Neural cell (in vitro differentiated cells): ENCODE results near the gene ABCA2. TPM values are rescaled to one million over a fixed set of nuclear protein-coding genes. Genes with fewer than 3 reads are reported as not detected.

Source experiments
- H2AFZ ChIP-seq: fragments of 200-600, 300-800 bp; sonication (generic), shearing (Covaris generic); 2 replicates; pipeline ENCODE4 v1.6.0; 2014; ENCODE audit warnings: low read depth, mild to moderate bottlenecking, antibody characterized with exemption, low read length, moderate library complexity
- H3F3A ChIP-seq: fragments of 200-600 bp; shearing (Covaris generic); 2 replicates; pipeline ENCODE4 v1.6.1; 2016; ENCODE audit warnings: mild to moderate bottlenecking, moderate library complexity, mixed read lengths, antibody characterized with exemption, low read length; ENCODE audit not compliant: insufficient read depth, poor library complexity, severe bottlenecking
- H3K27ac ChIP-seq: fragments of 200-600, 300-800 bp; sonication (generic), shearing (Covaris generic); 2 replicates; pipeline ENCODE4 v1.5.1; 2014; ENCODE audit warnings: mild to moderate bottlenecking, low read length, moderate library complexity
- H3K27me3 ChIP-seq: fragments of 300-800, 200-600 bp; sonication (generic), shearing (Covaris generic); 2 replicates; pipeline ENCODE4 v1.6.0; 2014; ENCODE audit warnings: mild to moderate bottlenecking, low read depth, low read length, moderate library complexity; ENCODE audit not compliant: insufficient read depth
- H3K36me3 ChIP-seq: fragments of 300-800, 200-600 bp; sonication (generic), shearing (Covaris generic); 2 replicates; pipeline ENCODE4 v1.5.1; 2014; ENCODE audit warnings: mild to moderate bottlenecking, antibody characterized with exemption, low read length, moderate library complexity; ENCODE audit not compliant: insufficient read depth
- H3K4me2 ChIP-seq: fragments of 300-800, 200-600 bp; sonication (generic), shearing (Covaris generic); 2 replicates; pipeline ENCODE4 v1.6.0; 2014; ENCODE audit warnings: mild to moderate bottlenecking, low read length
- H3K4me3 ChIP-seq: fragments of 300-800, 200-600 bp; sonication (generic), shearing (Covaris generic); 2 replicates; pipeline ENCODE4 v1.5.1; 2014; ENCODE audit warnings: mild to moderate bottlenecking, low read length, moderate library complexity
- H3K79me2 ChIP-seq: fragments of 200-600 bp; shearing (Covaris generic); replicated peaks from 2 replicates; pipeline ENCODE4 v1.6.0; 2014; ENCODE audit warnings: mild to moderate bottlenecking, low read length, moderate library complexity; ENCODE audit not compliant: insufficient read depth
- H3K9ac ChIP-seq: fragments of 300-800, 200-600 bp; sonication (generic), shearing (Covaris generic); 2 replicates; pipeline ENCODE4 v1.6.1; 2016; ENCODE audit warnings: mild to moderate bottlenecking, low read length, mixed read lengths
- H3K9me2 ChIP-seq: fragments of 200-600 bp; shearing (Covaris generic); 2 replicates; pipeline ENCODE4 v1.6.1; 2016; ENCODE audit warnings: mild to moderate bottlenecking, low read length, mixed read lengths; ENCODE audit not compliant: insufficient read depth
- H3K9me3 ChIP-seq: fragments of 200-600, 300-800 bp; sonication (generic), shearing (Covaris generic); 2 replicates; pipeline ENCODE4 v1.6.1; 2016; ENCODE audit warnings: mild to moderate bottlenecking, mixed run types, low read length, moderate library complexity, mixed read lengths
- H4K20me1 ChIP-seq: fragments of 200-600 bp; shearing (Covaris generic); 2 replicates; pipeline ENCODE4 v1.6.1; 2016; ENCODE audit warnings: mild to moderate bottlenecking, mixed run types; ENCODE audit not compliant: insufficient read depth
- CTCF ChIP-seq: fragments of 450-650 bp; IDR thresholded peaks from 2 replicates; pipeline ENCODE4 v1.5.1; 2014; ENCODE audit warnings: antibody characterized with exemption, mild to moderate bottlenecking, moderate library complexity; ENCODE audit not compliant: poor library complexity, severe bottlenecking
- EP300 ChIP-seq: fragments of 450-650 bp; conservative IDR thresholded peaks from 2 replicates; pipeline ENCODE4 v1.6.1; 2014; ENCODE audit warnings: antibody characterized with exemption, mild to moderate bottlenecking, moderate library complexity; ENCODE audit not compliant: poor library complexity, severe bottlenecking
- EZH2 ChIP-seq: fragments of 200-600, 300-800 bp; shearing (Covaris generic), sonication (generic); IDR thresholded peaks from 2 replicates; pipeline ENCODE4 v1.6.1; 2014; ENCODE audit warnings: antibody characterized with exemption, low read length, borderline replicate concordance, mild to moderate bottlenecking; ENCODE audit not compliant: insufficient read depth, poor library complexity, severe bottlenecking
- MXI1 ChIP-seq: fragments of 450-650 bp; conservative IDR thresholded peaks from 2 replicates; pipeline ENCODE4 v1.6.1; 2014; ENCODE audit warnings: antibody characterized with exemption, mild to moderate bottlenecking; ENCODE audit not compliant: poor library complexity, severe bottlenecking
- POLR2AphosphoS5 ChIP-seq: IDR thresholded peaks from 2 replicates; pipeline ENCODE4 v1.6.1; 2012
- RAD21 ChIP-seq: fragments of 450-650 bp; conservative IDR thresholded peaks from 2 replicates; pipeline ENCODE4 v1.6.1; 2014; ENCODE audit warnings: antibody characterized with exemption, mild to moderate bottlenecking, moderate library complexity
- REST ChIP-seq: IDR thresholded peaks from 2 replicates; pipeline ENCODE4 v1.6.1; 2012; ENCODE audit warnings: borderline replicate concordance
- SMC3 ChIP-seq: fragments of 450-650 bp; conservative IDR thresholded peaks from 2 replicates; pipeline ENCODE4 v1.6.1; 2014; ENCODE audit warnings: antibody characterized with exemption, mild to moderate bottlenecking, moderate library complexity; ENCODE audit not compliant: poor library complexity
- TAF1 ChIP-seq: IDR thresholded peaks from 2 replicates; pipeline ENCODE4 v1.6.1; 2012; ENCODE audit warnings: low read depth
- polyA plus RNA-seq: library from polyadenylated mRNA; depleted of rRNA; stranded (reverse); fragments of >200 nt; gene quantifications from 2 replicates; pipeline ENCODE4 v1.2.3, GENCODE V29; 2014

Gene ABCA2
- polyA plus RNA-seq, 1 donor from 2014 or later = 30.6 TPM

- Histone ChIP-seq H3K9ac (no peak overlapping the region), H3K79me2 (peaks cover 5% of the 10 kb centered on the region), H3K27ac (no peak overlapping the region), H3F3A (no peaks in the 10 kb centered on the region), H4K20me1 (no peaks in the 10 kb centered on the region), H3K9me2 (no peaks in the 10 kb centered on the region), H3K36me3 (no peaks in the 10 kb centered on the region), H3K9me3 (no peaks in the 10 kb centered on the region), H3K27me3 (no peaks in the 10 kb centered on the region), H2AFZ (no peak overlapping the region), H3K4me3 (no peak overlapping the region), H3K4me2 (no peak overlapping the region)
- no peak for TF ChIP-seq RAD21
- TF ChIP-seq REST = no peak
- no peak for TF ChIP-seq POLR2AphosphoS5
Measured at GRCh38 chr9:137023583-137023991, 4.5 kb downstream of the ABCA2 start.

DNA sequence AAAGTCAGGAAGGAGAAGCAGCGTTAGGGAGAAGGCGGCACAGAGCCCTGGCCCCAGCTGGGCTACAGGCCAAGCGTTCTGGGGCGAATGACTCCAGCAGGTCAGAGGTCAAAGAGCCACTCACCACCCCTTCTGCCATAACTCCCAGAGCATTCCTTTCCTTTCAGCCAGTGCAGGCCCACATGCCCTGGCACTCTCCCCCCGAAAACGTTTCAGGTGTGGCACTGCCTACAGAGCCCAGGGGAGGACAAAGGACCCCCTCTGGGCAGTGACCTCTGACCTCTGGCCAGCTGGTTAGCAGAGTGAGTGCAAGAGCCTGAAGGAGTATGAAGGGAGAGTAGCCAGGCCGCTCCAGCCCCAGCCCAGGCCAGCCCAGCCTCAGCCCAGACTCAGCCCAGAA lies 4.9 kb downstream of the ABCA2 start:
- Histone ChIP-seq H3K79me2 (peaks cover 5% of the 10 kb centered on the region), H3K9ac (no peak overlapping the region), H3K36me3 (no peaks in the 10 kb centered on the region), H2AFZ (no peak overlapping the region), H3F3A (no peaks in the 10 kb centered on the region), H3K27me3 (no peaks in the 10 kb centered on the region), H3K9me3 (no peaks in the 10 kb centered on the region), H3K9me2 (no peaks in the 10 kb centered on the region), H3K4me2 (no peak overlapping the region), H4K20me1 (no peaks in the 10 kb centered on the region), H3K4me3 (no peak overlapping the region), H3K27ac (no peak overlapping the region)
- TF ChIP-seq RAD21 = no peak
- no peak for TF ChIP-seq POLR2AphosphoS5
- TF ChIP-seq EP300 = no peak
- TF ChIP-seq EZH2 = no peak
- TF ChIP-seq SMC3 = no peak
- no peak for TF ChIP-seq CTCF
- TF ChIP-seq MXI1 = no peak

DNA sequence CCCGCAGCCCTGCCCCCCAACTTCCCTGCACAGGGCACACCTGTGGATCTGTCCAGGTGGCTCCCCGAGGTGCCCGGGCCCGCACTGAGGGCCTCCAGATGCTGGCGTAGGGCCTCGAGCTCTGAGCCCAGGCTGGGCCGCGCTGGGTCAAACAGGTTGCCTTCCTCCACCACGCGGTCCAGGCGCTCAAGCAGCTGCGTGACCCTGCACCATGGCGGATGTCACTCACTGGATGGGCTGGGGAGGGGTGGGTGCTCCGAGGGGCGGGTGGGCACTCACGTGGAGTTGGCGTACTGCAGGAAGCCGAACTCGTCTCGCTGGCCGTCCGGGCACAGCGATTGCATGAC lies 5.4 kb downstream of the ABCA2 start:
- H3K9me3 ChIP-seq = no peaks in the 10 kb centered on the region
- peaks cover 5% of the 10 kb centered on the region for H3K79me2 ChIP-seq
- H3K9me2 ChIP-seq = no peaks in the 10 kb centered on the region
- no peaks in the 10 kb centered on the region for H3F3A ChIP-seq
- no peak overlapping the region for H3K9ac ChIP-seq
- H3K27me3 ChIP-seq = no peaks in the 10 kb centered on the region
- H3K4me2 ChIP-seq = no peak overlapping the region
- no peak overlapping the region for H2AFZ ChIP-seq
- H3K36me3 ChIP-seq = no peaks in the 10 kb centered on the region
- H4K20me1 ChIP-seq = no peaks in the 10 kb centered on the region
- no peak overlapping the region for H3K27ac ChIP-seq
- TF ChIP-seq EP300 = no peak
- TF ChIP-seq EZH2 = no peak
- no peak for TF ChIP-seq SMC3
- TF ChIP-seq TAF1 = no peak
- no peak for TF ChIP-seq CTCF
- no peak for TF ChIP-seq POLR2AphosphoS5
- no peak for TF ChIP-seq MXI1
- no peak for TF ChIP-seq RAD21
- no peak for TF ChIP-seq REST
- H3K4me3 ChIP-seq = no peak overlapping the region
